OCI-LY3 (cell line): ENCODE results near the gene TRIM40.

Experiments used
- EZH2phosphoT487 ChIP-seq: fragments of 200-600 bp; shearing (Covaris generic); IDR thresholded peaks from 2 replicates; pipeline ENCODE4 v1.6.1; 2018; ENCODE audit warnings: antibody characterized with exemption, mixed run types, low read depth
- TF ChIP-seq, protein P1 (sequence below): fragments of 200-600, 300-600 bp; sonication (generic); IDR thresholded peaks from 2 replicates; pipeline ENCODE4 v1.5.1; 2014; ENCODE audit warnings: antibody characterized with exemption, low read length, low read depth

DNA sequence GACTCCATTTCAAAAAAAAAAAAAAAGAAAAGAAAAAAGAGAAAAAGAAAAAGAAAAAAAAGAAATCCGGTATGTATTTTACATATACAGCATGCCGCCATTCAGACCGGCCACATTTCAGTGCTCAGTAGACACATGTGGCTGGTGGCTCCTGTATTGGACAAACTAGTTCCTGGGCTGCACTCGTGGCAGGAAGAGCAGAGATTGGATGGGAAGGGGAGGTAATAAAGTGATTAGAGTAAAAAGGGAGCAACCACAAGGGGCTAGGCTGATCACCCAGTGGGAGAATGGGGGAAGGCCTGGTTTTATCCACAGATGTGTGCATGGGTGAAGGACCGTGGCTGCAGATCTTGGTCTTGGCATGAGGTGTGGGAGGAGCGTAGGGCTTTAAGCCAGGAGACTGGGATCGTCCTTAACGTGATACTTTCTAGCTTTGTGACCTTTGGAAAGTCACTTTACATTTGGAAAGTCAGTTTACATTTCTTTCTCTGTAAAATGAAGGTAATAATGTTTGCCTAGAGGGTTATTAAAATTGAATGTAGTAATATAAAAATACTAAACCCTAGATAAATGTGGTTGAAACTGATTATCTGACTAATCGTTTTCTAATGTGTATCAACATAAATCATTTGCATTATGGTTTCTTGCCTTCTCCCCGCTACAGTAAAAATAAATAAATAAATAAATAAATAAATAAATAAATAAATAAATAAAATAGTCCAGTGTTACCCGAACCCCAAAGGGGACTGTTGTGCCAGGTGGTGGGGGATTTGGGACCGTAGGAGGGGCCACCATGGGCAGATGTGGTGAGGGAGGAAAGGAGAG is 26.5 kb downstream of the TRIM40 start:
- TF ChIP-seq, protein P1, sequence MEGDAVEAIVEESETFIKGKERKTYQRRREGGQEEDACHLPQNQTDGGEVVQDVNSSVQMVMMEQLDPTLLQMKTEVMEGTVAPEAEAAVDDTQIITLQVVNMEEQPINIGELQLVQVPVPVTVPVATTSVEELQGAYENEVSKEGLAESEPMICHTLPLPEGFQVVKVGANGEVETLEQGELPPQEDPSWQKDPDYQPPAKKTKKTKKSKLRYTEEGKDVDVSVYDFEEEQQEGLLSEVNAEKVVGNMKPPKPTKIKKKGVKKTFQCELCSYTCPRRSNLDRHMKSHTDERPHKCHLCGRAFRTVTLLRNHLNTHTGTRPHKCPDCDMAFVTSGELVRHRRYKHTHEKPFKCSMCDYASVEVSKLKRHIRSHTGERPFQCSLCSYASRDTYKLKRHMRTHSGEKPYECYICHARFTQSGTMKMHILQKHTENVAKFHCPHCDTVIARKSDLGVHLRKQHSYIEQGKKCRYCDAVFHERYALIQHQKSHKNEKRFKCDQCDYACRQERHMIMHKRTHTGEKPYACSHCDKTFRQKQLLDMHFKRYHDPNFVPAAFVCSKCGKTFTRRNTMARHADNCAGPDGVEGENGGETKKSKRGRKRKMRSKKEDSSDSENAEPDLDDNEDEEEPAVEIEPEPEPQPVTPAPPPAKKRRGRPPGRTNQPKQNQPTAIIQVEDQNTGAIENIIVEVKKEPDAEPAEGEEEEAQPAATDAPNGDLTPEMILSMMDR = no peak
- no peak for TF ChIP-seq EZH2phosphoT487
